Lower lobe of right lung (tissue), 2 donors: ENCODE results near the gene SPDYE16. TPM values are rescaled to one million over a fixed set of nuclear protein-coding genes. Genes with fewer than 3 reads are reported as not detected.
A peak's percentile ranks its signal among the peaks of the same experiment; 100 is the strongest.
"Not testable (repeated sequence)": the region's sequence is repeated elsewhere in the genome, so short reads cannot be mapped to it uniquely, and the experiment has no call there.

Source experiments
- ATAC-seq, 2 donors: fragments of 200-7000 bp; cut with Tn5 transposase; one replicate each; pipeline ENCODE4 v1.9.1; 2020 to 2022; ENCODE audit warnings: mild to moderate bottlenecking in 2 of 2, moderate library complexity in 2 of 2
- DNase-seq: peaks from one replicate; pipeline ENCODE4 v3.0.0-alpha.2; 2020
- H3K27ac ChIP-seq: fragments of 200-600 bp; one replicate; pipeline ENCODE4 v1.8.0; 2022
- H3K27me3 ChIP-seq: fragments of 200-600 bp; one replicate; pipeline ENCODE4 v1.8.0; 2022; ENCODE audit warnings: low read depth
- H3K36me3 ChIP-seq: fragments of 200-600 bp; one replicate; pipeline ENCODE4 v1.8.0; 2022; ENCODE audit warnings: mild to moderate bottlenecking
- H3K4me1 ChIP-seq: fragments of 200-600 bp; one replicate; pipeline ENCODE4 v1.8.0; 2022
- H3K4me3 ChIP-seq: fragments of 200-600 bp; one replicate; pipeline ENCODE4 v1.8.0; 2022; ENCODE audit warnings: mild to moderate bottlenecking
- H3K9me3 ChIP-seq: fragments of 200-600 bp; one replicate; pipeline ENCODE4 v1.8.0; 2022
- CTCF ChIP-seq: fragments of 200-600 bp; IDR thresholded peaks from one replicate; pipeline ENCODE4 v1.8.0; 2022; ENCODE audit warnings: antibody characterized with exemption, mild to moderate bottlenecking
- intact Hi-C: fragments of 100-400 bp; cut with DNase I; formaldehyde crosslinking; loops from one replicate; pipeline ENCODE4 v1.11.0; 2022
- total RNA-seq: library from RNA; stranded (reverse); fragmentation: NEBNext Ultra II Directional; extraction: Animal tissue kit (Norgen Biotek cat#: 25700); gene quantifications from one replicate; pipeline ENCODE4 v1.2.1, GENCODE V29; 2021
- donor health status: DM: no; HTN: yes; CAD: no; lungs with severe emphysema.

SPDYE16 gene
- total RNA-seq, 1 donor from 2014 or later = 0.18 TPM

- Histone ChIP-seq H3K27me3 (peaks cover 5% of the 10 kb centered on the region), H3K9me3 (no peaks in the 10 kb centered on the region), H3K4me3 (peak overlapping the region; percentile 27), H3K36me3 (no peaks in the 10 kb centered on the region), H3K4me1 (peaks cover 14% of the 10 kb centered on the region), H3K27ac (no peak overlapping the region)
- ATAC-seq (peak; percentile 29 to 60), DNase-seq (peak; percentile 81)
- intact Hi-C loops = no loop called here
- peak; percentile 91 for TF ChIP-seq CTCF
Observed at GRCh38 chr7:76515999-76516443, 27.1 kb downstream of the SPDYE16 start.

- no peak for DNase-seq
- no peak for TF ChIP-seq CTCF
- ATAC-seq = no peak
- H3K9me3 ChIP-seq = no peaks in the 10 kb centered on the region
- no peaks in the 10 kb centered on the region for H3K36me3 ChIP-seq
- intact Hi-C loops = no loop called here
- H3K27ac ChIP-seq = no peak overlapping the region
- peaks cover 5% of the 10 kb centered on the region for H3K27me3 ChIP-seq
- peaks cover 14% of the 10 kb centered on the region for H3K4me1 ChIP-seq
- H3K4me3 ChIP-seq = no peak overlapping the region
Observed at GRCh38 chr7:76514926-76515771, 27.9 kb downstream of the SPDYE16 start.

DNA sequence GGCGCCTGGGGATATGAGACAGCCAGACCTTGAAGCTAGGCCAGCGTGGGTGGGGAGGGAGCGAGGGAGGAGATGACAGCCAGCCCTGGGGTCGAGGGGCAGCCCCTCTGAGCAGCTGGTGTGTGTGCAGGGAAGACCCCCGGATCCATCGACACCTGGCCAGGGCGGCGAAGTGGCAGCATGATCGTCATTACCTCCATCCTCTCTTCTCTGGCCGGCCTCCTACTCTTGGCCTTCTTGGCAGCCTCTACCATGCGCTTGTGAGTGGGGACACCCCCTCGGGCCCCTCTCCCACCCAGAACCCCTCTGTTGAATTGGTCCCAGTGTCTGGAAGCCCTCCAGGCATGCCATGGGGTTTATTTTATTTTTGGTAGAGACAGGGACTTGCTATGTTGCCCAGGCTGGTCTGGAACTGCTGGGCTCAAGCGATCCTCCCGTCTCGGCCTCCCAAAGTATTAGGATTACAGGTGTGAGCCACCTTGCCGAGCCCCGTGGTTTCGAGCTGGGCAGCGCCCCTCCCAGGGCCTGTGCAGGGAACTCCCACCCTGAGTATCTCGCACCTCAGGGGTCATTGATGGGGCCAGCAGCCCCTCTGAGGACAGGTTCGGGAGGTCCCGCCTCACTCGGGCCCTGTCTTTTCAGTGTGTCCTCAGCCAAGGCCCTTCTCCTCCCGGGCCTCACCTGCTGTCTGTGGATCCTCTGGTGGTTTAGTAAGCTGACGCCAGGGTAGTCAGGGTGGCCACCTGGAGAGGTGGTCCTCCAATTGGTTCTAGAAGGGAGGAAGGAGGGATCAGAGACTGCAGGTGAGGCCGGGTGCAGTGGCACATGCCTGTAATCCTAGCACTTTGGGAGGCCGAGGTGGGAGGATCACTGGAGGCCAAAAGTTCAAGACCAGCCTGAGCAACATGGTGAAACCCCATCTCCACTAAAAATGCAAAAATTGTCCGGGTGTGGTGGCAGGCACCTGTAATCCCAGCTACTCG, 29.0 kb downstream of the SPDYE16 start:
- Histone ChIP-seq H3K4me3 (no peak overlapping the region), H3K4me1 (peaks cover 14% of the 10 kb centered on the region), H3K9me3 (no peaks in the 10 kb centered on the region), H3K27me3 (peaks cover 5% of the 10 kb centered on the region), H3K27ac (no peak overlapping the region), H3K36me3 (no peaks in the 10 kb centered on the region)
- intact Hi-C loops = no loop called here
- TF ChIP-seq CTCF = no peak
- DNase-seq (no peak), ATAC-seq (no peak)

DNA sequence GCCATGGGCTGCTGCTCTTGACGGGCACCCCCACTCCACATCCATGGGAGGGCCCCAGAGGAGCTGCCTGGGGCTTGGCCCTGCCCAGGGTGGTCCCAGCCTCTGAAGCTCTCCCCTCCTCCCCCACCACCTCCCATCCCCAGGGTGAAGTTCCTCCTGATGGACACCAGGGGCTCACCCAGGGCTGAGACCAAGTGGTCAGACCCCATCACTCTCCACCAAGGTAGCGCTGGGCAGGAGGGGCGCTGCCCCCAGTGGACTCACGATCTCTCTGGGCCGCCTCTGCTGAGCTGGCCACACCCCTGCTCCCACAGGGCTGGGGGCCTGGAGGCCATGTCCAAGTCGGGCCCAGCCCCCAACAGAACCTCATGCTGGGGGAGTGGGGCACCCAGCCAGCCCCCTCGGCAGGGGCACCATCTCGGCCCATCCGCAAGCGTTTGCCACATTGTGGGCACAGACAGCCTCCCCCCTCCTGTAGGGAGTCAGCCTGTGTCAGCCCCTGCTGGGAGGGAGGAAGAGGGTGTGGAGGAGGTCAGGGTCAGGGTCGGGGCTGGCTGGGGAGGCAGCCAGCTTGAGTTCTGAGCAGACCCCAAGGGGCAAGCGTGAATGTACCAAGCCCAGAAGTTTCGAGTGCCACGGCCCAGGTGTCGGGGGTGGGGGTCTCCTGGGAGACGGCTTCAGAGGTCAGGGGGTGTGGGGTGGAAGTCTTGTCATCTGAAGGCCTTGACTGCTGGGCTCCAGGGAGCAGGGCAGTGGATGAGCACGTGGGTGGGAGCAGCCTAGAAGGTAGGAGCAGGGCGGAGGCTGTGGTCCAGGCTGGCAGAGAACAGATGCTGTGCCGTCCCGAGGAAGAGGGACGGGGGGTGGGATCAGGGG, 29.9 kb downstream of the SPDYE16 start:
- intact Hi-C loops = no loop called here
- no peak for TF ChIP-seq CTCF
- Histone ChIP-seq H3K9me3 (no peaks in the 10 kb centered on the region), H3K4me1 (peaks cover 14% of the 10 kb centered on the region), H3K27me3 (peaks cover 5% of the 10 kb centered on the region), H3K27ac (no peak overlapping the region), H3K36me3 (no peaks in the 10 kb centered on the region), H3K4me3 (no peak overlapping the region)
- no peak for ATAC-seq
- no peak for DNase-seq

GRCh38 chr7:76511911-76512885, 30.9 kb downstream of the SPDYE16 start:
- DNase-seq, intact Hi-C loops, H3K27ac ChIP-seq, H3K27me3 ChIP-seq, H3K9me3 ChIP-seq, H3K36me3 ChIP-seq, H3K4me3 ChIP-seq: not testable (repeated sequence)
- ATAC-seq = peak; percentile 87 to 91
- H3K4me1 ChIP-seq = peaks cover 14% of the 10 kb centered on the region

GRCh38 chr7:76511200-76511910, 31.7 kb downstream of the SPDYE16 start:
- H3K27me3 ChIP-seq, H3K36me3 ChIP-seq, H3K4me3 ChIP-seq, H3K9me3 ChIP-seq, intact Hi-C loops, ATAC-seq, DNase-seq, H3K27ac ChIP-seq: not testable (repeated sequence)
- H3K4me1 ChIP-seq = peaks cover 14% of the 10 kb centered on the region
